Adipose tissue (tissue), 3 donors: Measurements from ENCODE around the gene MUC20. TPM values are rescaled to one million over a fixed set of nuclear protein-coding genes. Genes with fewer than 3 reads are reported as not detected.
"Not testable (repeated sequence)": the region's sequence is repeated elsewhere in the genome, so short reads cannot be mapped to it uniquely, and the experiment has no call there.

Source experiments
- H3K27ac ChIP-seq: one replicate; pipeline ENCODE4 v1.5.1; 2013; ENCODE audit warnings: low read depth, low read length
- WGBS, 3 donors: extraction: QIAGEN DNeasy Blood & Tissue Kit; methylation state at CpG; one replicate each; pipeline ENCODE4 v1.1.7; 2013; 5-methylcytosine and 5-hydroxymethylcytosine counted together
- polyA plus RNA-seq, 3 donors: library from polyadenylated mRNA; stranded (reverse); fragments of 200-250 nt; gene quantifications; one replicate each; pipeline ENCODE4 v1.2.3, GENCODE V29; 2013
- donor health status: healthy with polysubstance abuse.
- donor health status: Bipolar disorder and iron deficiency.
- donor health status: healthy.

MUC20 gene
- polyA plus RNA-seq, 3 donors, result 2.4 to 3.6 (median 2.8) TPM

DNA sequence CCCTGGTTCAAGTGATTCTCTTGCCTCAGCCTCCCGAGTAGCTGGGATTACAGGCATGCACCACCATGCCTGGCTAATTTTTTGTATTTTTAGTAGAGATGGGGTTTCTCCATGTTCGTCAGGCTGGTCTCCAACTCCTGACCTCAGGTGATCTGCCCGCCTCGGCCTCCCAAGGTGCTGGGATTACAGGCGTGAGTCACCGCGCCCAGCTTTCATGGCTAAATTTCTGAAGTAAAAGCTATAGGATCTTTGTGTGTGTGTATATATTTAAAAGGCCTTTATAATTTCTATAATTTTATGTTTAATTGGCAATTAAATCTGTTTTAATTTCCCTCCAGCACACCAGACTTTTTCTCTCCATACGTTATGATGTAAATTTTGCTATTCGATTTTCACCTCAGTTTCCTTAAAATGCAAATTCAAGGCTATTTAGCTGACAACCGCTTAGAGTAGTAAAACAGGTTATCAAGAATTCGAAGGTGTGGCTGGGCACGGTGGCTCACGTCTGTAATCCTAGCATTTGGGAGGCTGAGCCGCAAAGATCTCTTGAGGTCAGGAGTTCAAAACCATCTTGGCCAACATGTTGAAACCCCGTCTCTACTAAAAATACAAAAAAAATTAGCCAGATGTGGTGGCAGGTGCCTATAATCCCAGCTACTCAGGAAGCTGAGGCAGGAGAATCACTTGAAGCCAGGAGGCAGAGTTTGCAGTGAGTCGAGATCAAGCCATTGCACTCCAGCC is 1.1 kb upstream of the MUC20 start:
- not testable (repeated sequence) for H3K27ac ChIP-seq
- 81 to 93% (median 91%) methylated on average over 16 of the region's 16 CpGs for WGBS, 3 donors

GRCh38 chr3:195722139-195722995 is 1.6 kb downstream of the MUC20 start:
- not testable (repeated sequence) for H3K27ac ChIP-seq
- 85 to 87% (median 86%) methylated on average over 13 to 18 of the region's 21 CpGs for WGBS, 3 donors

DNA sequence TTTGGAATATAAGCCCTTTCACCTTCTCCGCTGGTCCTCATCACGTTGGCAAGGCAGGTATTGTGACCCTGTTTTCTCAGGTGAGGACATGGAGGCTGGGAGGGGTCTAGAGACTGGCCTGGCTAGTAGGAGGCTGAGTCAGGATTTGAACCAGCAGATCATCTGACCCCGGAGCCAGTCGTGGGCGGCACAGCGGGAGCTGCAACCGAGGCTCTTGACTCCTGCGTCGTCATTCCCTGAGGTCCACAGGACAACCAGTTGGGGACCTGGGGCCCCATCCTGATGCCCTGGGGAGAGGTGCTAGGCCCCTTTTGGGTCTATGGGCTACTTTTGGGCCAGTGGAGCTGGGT is 2.2 kb downstream of the MUC20 start:
- H3K27ac ChIP-seq, result not testable (repeated sequence)
- 72 to 73% (median 72%) methylated on average over 6 to 7 of the region's 9 CpGs for WGBS, 3 donors

DNA sequence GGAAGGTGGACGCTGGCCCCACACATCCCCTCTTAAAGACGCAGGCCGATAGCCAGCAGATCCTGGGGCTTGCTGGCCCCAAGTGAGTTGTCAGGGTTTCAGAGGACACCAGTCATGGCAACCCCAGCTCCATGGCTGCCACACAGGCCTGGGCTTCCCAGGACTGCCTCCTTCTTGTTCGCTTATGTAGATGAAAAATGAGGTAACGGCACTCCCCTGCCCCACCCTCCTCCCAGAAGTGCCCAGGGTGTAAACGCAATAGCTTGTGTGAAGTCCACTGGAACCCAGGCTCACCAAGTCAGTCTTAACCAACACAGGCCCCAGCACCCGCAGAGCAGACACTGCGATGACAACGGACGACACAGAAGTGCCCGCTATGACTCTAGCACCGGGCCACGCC is 3.6 kb downstream of the MUC20 start:
- WGBS, 3 donors, result no CpG with 5 or more reads among the region's 13 CpGs

DNA sequence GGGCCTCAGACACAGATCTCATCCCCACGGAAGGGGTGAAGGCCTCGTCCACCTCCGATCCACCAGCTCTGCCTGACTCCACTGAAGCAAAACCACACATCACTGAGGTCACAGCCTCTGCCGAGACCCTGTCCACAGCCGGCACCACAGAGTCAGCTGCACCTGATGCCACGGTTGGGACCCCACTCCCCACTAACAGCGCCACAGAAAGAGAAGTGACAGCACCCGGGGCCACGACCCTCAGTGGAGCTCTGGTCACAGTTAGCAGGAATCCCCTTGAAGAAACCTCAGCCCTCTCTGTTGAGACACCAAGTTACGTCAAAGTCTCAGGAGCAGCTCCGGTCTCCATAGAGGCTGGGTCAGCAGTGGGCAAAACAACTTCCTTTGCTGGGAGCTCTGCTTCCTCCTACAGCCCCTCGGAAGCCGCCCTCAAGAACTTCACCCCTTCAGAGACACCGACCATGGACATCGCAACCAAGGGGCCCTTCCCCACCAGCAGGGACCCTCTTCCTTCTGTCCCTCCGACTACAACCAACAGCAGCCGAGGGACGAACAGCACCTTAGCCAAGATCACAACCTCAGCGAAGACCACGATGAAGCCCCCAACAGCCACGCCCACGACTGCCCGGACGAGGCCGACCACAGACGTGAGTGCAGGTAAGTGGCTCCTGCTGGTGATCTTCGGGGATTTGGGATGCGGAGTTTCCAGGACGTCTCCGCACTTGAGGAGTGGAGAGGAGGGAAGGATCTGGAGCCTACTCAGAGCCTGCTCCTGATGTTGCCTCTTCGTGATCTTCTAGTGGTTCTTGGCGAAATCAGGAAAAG is 5.3 kb downstream of the MUC20 start:
- WGBS, 3 donors, result 79 to 89% (median 86%) methylated on average over 28 to 32 of the region's 32 CpGs

More for the DNA sequence above, 3.6 kb downstream of the MUC20 start:
- H3K27ac ChIP-seq, result not testable (repeated sequence)

DNA sequence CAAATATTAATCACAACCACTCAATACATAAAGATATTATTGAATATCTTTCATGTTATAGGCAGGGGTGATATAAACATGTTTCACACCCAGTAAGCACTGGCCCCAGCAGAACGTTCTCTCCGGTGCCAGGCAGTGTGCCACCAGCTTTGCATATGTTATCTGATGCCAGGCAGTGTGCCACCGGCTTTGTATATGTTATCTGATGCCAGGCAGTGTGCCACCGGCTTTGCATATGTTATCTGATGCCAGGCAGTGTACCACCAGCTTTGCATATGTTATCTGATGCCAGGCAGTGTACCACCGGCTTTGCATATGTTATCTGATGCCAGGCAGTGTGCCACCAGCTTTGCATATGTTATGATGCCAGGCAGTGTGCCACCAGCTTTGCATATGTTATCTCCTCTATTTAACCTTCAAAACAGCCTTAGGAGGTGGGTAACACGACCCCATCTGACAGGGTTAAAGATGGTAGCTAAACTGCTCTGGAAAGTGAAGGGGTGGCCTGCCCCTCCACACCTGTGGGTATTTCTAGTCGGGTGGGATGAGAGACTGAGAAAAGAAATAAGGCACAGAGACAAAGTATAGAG is 6.9 kb downstream of the MUC20 start:
- 28 to 67% (median 66%) methylated on average over 7 of the region's 7 CpGs for WGBS, 3 donors
- H3K27ac ChIP-seq, result no peak overlapping the region

More for the DNA sequence above, 5.3 kb downstream of the MUC20 start:
- not testable (repeated sequence) for H3K27ac ChIP-seq

DNA sequence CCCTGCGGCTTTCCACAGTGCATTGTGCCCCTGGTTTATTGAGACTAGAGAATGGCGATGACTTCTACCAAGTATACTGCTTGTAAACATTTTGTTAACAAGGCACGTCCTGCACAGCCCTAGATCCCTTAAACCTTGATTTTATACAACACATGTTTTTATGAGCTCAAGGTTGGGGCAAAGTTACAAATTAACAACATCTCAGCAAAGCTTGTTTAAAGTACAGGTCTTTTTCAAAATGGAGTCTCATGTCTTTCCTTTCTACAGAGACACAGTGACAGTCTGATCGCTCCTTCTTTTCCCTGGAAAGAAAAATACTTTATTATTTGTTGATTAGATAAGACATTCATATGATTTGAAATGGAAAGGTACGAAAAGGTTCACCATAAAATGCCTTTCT is 8.0 kb downstream of the MUC20 start:
- not testable (repeated sequence) for H3K27ac ChIP-seq
- WGBS, 3 donors, result 85 to 92% (median 90%) methylated on average over 3 to 4 of the region's 5 CpGs

GRCh38 chr3:195729476-195730251 is 8.9 kb downstream of the MUC20 start:
- no peak overlapping the region for H3K27ac ChIP-seq
- WGBS, 3 donors, result 81 to 89% (median 88%) methylated on average over 18 of the region's 18 CpGs

- WGBS, 3 donors, result 91 to 93% (median 92%) methylated on average over 11 of the region's 11 CpGs
Measured at GRCh38 chr3:195731356-195731905, 10.7 kb downstream of the MUC20 start.

DNA sequence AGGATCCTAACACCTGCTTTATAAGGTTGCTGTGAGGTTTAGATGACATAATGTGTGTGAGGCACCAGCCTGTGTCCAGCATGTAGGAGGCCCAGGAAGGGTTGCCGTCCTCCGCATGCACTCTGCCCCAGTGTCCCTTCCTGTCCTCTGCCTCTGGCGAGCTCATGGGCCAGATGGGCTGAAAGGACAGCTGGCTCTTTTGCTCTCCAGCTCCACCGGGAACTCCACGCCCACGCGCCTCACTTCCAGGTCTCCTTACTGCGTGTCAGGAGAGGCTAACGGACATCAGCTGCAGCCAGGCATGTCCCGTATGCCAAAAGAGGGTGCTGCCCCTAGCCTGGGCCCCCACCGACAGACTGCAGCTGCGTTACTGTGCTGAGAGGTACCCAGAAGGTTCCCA is 12.2 kb downstream of the MUC20 start:
- H3K27ac ChIP-seq, result no peak overlapping the region
- 60 to 79% (median 67%) methylated on average over 12 of the region's 12 CpGs for WGBS, 3 donors

More at GRCh38 chr3:195731356-195731905, 10.7 kb downstream of the MUC20 start:
- no peak overlapping the region for H3K27ac ChIP-seq

- 78 to 79% (median 78%) methylated on average over 16 of the region's 16 CpGs for WGBS, 3 donors
- no peak overlapping the region for H3K27ac ChIP-seq
Measured at GRCh38 chr3:195735036-195735695, 14.4 kb downstream of the MUC20 start.

DNA sequence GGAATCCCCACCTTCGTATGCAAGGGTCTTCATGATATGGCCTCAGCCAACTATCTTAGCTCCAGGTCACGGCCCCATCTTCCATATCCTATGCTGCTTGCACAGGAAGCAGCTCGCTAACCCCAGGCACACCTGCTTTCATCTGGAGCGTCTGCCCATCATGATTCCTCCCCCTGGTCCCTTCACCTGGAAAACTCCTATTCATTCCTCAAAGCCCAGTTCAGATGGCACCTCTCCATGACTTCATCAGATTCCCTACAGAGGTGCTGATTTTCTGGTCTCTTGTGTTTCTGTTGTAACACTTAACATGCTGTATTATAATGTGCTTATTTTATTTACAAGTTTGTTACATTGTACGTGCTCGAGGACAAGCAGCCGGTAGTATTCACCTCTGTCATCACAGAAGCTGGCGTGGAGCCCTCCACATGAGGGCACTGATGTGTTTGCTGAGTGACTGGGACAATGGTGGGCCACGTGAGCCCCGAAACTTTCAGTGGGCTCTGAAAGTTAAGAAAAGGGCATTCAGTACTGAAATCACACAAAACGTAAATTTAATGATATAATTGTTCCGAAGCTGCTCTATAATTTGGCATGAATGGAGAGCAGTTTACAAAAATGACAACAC is 16.2 kb downstream of the MUC20 start:
- 87 to 93% (median 91%) methylated on average over 12 of the region's 12 CpGs for WGBS, 3 donors
- H3K27ac ChIP-seq, result no peak overlapping the region

DNA sequence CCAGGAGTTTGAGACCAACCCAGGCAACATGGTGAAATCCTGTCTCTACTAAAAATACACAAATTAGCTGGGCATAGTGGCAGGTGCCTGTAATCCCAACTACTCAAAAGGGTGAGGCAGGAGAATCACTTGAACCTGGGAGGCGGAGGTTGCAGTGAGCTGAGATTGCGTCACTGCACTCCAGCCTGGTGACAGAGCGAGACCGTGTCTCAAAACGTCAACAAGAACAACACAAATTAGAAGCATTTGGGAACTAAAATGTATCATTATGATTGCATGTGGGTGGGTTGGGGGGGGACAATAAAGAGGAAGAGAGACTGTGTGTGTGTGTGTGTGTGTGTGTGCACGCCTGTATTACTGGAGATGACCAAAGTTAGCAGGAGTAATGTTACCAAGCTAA is 17.0 kb downstream of the MUC20 start:
- WGBS, 3 donors, result 68 to 87% (median 70%) methylated on average over 6 of the region's 6 CpGs
- not testable (repeated sequence) for H3K27ac ChIP-seq

DNA sequence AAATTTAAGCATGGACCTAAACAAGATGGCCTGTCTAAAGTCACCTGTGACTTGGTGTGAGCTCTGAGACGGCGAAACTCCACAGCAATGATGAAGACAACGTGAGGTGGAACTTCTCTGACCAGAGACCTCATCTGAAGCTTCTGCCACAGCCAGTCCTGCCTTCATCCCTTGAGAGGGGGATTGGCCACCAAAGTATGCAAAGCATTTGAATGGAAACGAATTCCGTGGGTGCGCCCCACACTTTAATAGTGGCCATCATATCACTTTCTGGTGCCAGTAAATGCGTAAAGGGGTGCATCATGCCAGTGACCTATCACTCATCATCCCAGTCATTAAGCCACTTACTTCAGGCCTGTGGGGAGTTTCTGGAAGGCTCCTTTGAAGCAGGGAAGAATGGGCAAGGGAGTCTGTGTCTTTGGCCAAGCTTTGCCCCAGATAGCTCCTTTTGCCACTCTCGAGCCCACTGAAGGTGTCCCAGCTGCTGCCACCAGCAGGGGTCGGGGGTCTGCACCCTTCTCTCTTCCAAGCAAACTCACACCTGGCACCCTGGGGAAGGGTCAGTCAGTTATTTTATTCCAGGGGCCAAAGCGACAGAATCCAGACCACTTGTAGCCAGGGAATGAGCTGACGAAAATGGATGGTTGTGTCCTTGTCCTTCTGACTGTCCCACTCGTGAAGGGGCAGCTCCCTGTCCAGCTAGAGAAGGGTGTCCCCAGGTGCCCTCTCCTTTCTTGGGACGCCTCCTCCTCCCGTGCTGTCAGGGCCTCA is 17.7 kb downstream of the MUC20 start:
- H3K27ac ChIP-seq, result no peak overlapping the region
- 85 to 92% (median 87%) methylated on average over 14 of the region's 14 CpGs for WGBS, 3 donors

- H3K27ac ChIP-seq, result no peak overlapping the region
- 81 to 88% (median 83%) methylated on average over 11 to 13 of the region's 13 CpGs for WGBS, 3 donors
Measured at GRCh38 chr3:195739561-195740111, 18.9 kb downstream of the MUC20 start.

DNA sequence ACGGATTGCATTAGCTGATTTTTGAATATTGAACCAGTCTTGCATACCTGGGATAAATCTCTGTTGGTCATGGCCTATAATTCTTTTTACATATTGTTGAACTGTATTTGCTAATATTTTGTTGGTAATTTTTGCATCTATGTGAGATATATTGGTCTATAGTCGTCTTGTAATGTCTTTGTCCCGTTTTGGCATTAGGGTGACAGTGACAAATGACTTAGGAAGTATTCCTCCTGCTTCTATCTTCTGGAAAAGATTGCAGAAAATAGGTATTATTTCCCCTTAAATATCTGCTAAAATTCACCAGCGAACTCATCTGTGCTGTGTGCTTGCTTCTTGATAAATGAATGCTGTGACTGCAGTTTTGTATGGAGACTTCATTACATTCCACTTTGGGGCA is 23.7 kb downstream of the MUC20 start:
- WGBS, 3 donors, result 75 to 80% (median 79%) methylated on average over 4 of the region's 4 CpGs
- H3K27ac ChIP-seq, result no peak overlapping the region
